ENCODE measurements around the gene CEL.

DNA sequence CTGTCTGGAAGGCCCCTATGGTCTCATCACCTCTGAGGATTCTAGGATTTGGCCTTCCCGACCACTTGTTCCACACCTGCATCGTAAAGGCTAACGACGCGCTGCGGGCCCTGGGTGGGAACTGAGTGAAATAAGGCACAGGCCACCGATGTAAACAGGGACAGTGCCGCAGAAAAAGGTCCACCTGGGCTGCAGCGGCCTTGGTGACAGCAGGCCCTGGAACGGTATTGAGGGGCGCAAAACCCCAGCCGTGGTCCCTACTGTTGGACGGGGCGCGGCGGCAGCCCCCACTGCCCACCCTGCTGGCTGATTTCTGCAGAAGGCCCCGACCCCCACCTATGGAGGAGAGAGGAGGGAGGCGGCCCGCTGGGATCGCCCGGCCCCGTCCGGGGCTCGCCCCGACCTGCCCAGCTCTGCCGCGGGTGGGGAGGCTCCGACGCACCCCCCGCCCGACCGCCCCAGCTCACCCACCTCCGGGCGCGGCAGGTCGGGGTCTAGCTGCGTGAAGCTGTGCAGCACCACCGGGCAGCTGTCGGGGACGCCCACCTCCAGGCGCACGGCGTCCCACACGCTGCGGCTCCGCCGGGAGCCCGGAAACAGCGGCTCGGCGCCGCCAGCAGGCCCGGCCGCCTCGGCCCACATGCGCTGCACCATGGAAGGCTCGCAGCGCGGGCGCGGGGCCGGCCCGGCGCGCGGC, 58.9 kb downstream of the CEL start:
- TF ChIP-seq CTCF (IDR thresholded peaks at IDR 0.05) = peak in 1 of 4 experiments; percentile 22
- TF ChIP-seq POLR2AphosphoS5 (IDR thresholded peaks at IDR 0.05) = no peak

Measured in prostate gland (tissue), 2 donors.